Endothelial cell of umbilical vein (primary cell): ENCODE results near the gene DLL3. TPM values are rescaled to one million over a fixed set of nuclear protein-coding genes. Genes with fewer than 3 reads are reported as not detected.

ENCODE experiments used
- BruUV-seq: library from RNA; stranded (reverse); fragments of 400-500 nt; replicated peaks from 2 replicates; lab custom pipeline; 2021; lab: Mats Ljungman, UMichigan
- CTCF ChIA-PET: fragments of 300-600, 350-600 bp; sonication (Branson Sonifier 250); formaldehyde crosslinking; loops from one replicate; lab custom pipeline; 2021; ENCODE audit warnings: antibody characterized with exemption, inconsistent platforms; lab: Charles Lee
- POLR2A ChIA-PET: fragments of 300-600, 350-600 bp; sonication (Branson Sonifier 250); formaldehyde crosslinking; loops from one replicate; lab custom pipeline; 2021; ENCODE audit warnings: antibody characterized with exemption, inconsistent platforms; lab: Charles Lee
- DNase-seq: peaks from one replicate; pipeline ENCODE4 v3.0.0-alpha.2; 2011; ENCODE audit warnings: low read depth, low spot score
- FAIRE-seq: peaks from 2 replicates; lab custom pipeline; 2011; peaks lifted over from hg19 to GRCh38; lab: Jason Lieb, UNC
- H2AFZ ChIP-seq: 2 replicates; pipeline ENCODE4 v1.6.0; 2012; ENCODE audit warnings: low read depth, low read length, control low read depth, inconsistent platforms
- H3K27ac ChIP-seq: 2 replicates; pipeline ENCODE4 v1.5.1; 2011; ENCODE audit warnings: low read depth, mild to moderate bottlenecking, control low read depth, low read length, moderate library complexity; ENCODE audit not compliant: insufficient read depth
- H3K27me3 ChIP-seq, 2 experiments: 2 replicates each; pipeline versions ENCODE4 v1.6.0 to v1.6.1; 2011; ENCODE audit warnings: low read length in 2 of 2, mixed read lengths in 1 of 2; ENCODE audit not compliant: control insufficient read depth in 2 of 2, insufficient read depth in 2 of 2
- H3K36me3 ChIP-seq, 2 experiments: 2 replicates in 1 of 2; 3 replicates in 1 of 2; pipeline ENCODE4 v1.5.1; 2011; ENCODE audit warnings: low read length in 2 of 2, mild to moderate bottlenecking in 1 of 2, moderate library complexity in 1 of 2; ENCODE audit not compliant: control insufficient read depth in 2 of 2, insufficient read depth in 2 of 2; ENCODE audit errors: extremely low read depth in 1 of 2
- H3K4me1 ChIP-seq: 3 replicates; pipeline ENCODE4 v1.5.1; 2011; ENCODE audit warnings: mild to moderate bottlenecking, low read length; ENCODE audit not compliant: control insufficient read depth, insufficient read depth; ENCODE audit errors: extremely low read depth
- H3K4me2 ChIP-seq: 2 replicates; pipeline ENCODE4 v1.6.1; 2011; ENCODE audit warnings: low read length, control low read depth, mixed read lengths; ENCODE audit not compliant: insufficient read depth
- H3K4me3 ChIP-seq, 3 experiments: fragments of 200-600 bp in 1 of 3; sonication (generic), shearing (Covaris generic) in 1 of 3; replicated peaks in 1 of 3; 2 replicates each; pipeline ENCODE4 v1.5.1; 2011 to 2016; ENCODE audit warnings: control low read depth in 3 of 3, low read length in 3 of 3, mild to moderate bottlenecking in 2 of 3, inconsistent platforms in 1 of 3, low read depth in 1 of 3, moderate library complexity in 1 of 3; ENCODE audit not compliant: insufficient read depth in 1 of 3
- H3K79me2 ChIP-seq: 2 replicates; pipeline ENCODE4 v1.6.0; 2012; ENCODE audit warnings: low read length, inconsistent platforms; ENCODE audit not compliant: control insufficient read depth, insufficient read depth
- H3K9ac ChIP-seq: replicated peaks from 2 replicates; pipeline ENCODE3; 2011; ENCODE audit warnings: low read length, control low read depth; ENCODE audit not compliant: insufficient read depth; ENCODE audit errors: extremely low read depth
- H3K9me1 ChIP-seq: replicated peaks from 3 replicates; pipeline ENCODE4 v1.6.0; 2011; ENCODE audit warnings: mild to moderate bottlenecking, low read length; ENCODE audit not compliant: control insufficient read depth, insufficient read depth; ENCODE audit errors: extremely low read depth
- H3K9me3 ChIP-seq: replicated peaks from 2 replicates; pipeline ENCODE4 v1.5.1; 2012; ENCODE audit warnings: low read length, inconsistent platforms; ENCODE audit not compliant: control insufficient read depth, insufficient read depth
- H4K20me1 ChIP-seq: replicated peaks from 2 replicates; pipeline ENCODE3; 2011; ENCODE audit warnings: mild to moderate bottlenecking, low read length; ENCODE audit not compliant: control insufficient read depth, insufficient read depth; ENCODE audit errors: extremely low read depth
- CTCF ChIP-seq, 2 donors: IDR thresholded peaks; 1 replicate in 1 of 2; 2 replicates in 1 of 2; pipeline ENCODE4 v1.5.1; 2011; ENCODE audit warnings: low read length in 2 of 2, mild to moderate bottlenecking in 2 of 2, moderate library complexity in 2 of 2, control low read depth in 1 of 2, inconsistent platforms in 1 of 2, low read depth in 1 of 2; ENCODE audit not compliant: insufficient read depth in 1 of 2; ENCODE audit errors: extremely low read depth in 1 of 2
- EZH2 ChIP-seq: IDR thresholded peaks from 2 replicates; pipeline ENCODE4 v1.6.1; 2012; ENCODE audit warnings: borderline replicate concordance, low read depth, mild to moderate bottlenecking, moderate library complexity, low read length, inconsistent platforms; ENCODE audit not compliant: severe bottlenecking
- FOS ChIP-seq: IDR thresholded peaks from 2 replicates; pipeline ENCODE4 v1.6.1; 2011; ENCODE audit warnings: mild to moderate bottlenecking, low read length, moderate library complexity, borderline replicate concordance; ENCODE audit not compliant: insufficient read depth
- GATA2 ChIP-seq: IDR thresholded peaks from 2 replicates; pipeline ENCODE4 v1.7.0; 2011; ENCODE audit warnings: low read depth, mild to moderate bottlenecking, moderate library complexity, mixed read lengths, low read length; ENCODE audit not compliant: insufficient read length, insufficient read depth
- JUN ChIP-seq: IDR thresholded peaks from 2 replicates; pipeline ENCODE4 v1.6.1; 2011; ENCODE audit warnings: borderline replicate concordance, low read depth; ENCODE audit not compliant: insufficient read length, insufficient read depth
- MAX ChIP-seq: IDR thresholded peaks from 2 replicates; pipeline ENCODE4 v1.6.1; 2011; ENCODE audit not compliant: insufficient read depth, insufficient read length
- MYC ChIP-seq: IDR thresholded peaks from one replicate; pipeline ENCODE4 v1.6.1; 2011; ENCODE audit warnings: mild to moderate bottlenecking, low read depth, low read length
- POLR2A ChIP-seq: IDR thresholded peaks from 2 replicates; pipeline ENCODE4 v1.6.1; 2012; ENCODE audit warnings: low read depth, mild to moderate bottlenecking, control low read depth, low read length
- POLR2AphosphoS5 ChIP-seq: IDR thresholded peaks from 2 replicates; pipeline ENCODE4 v1.6.1; 2012; ENCODE audit warnings: low read depth, mild to moderate bottlenecking, control low read depth, low read length, moderate library complexity; ENCODE audit not compliant: insufficient read depth
- dilution Hi-C: fragments of 300-500 bp; cut with MboI; formaldehyde crosslinking; loops from one replicate; pipeline ENCODE4 v1.15.0; 2019; ENCODE audit warnings: low sequenced_read_pairs; ENCODE audit not compliant: extremely low pct_ligation_motif_present
- intact Hi-C: fragments of 100-400 bp; cut with micrococcal nuclease; formaldehyde crosslinking; loops from one replicate; pipeline ENCODE4 v1.10.0; 2022
- polyA plus RNA-seq, 4 experiments: library from polyadenylated mRNA; depleted of rRNA in 3 of 4; stranded (reverse) in 3 of 4; unstranded in 1 of 4; fragments of >200 nt; gene quantifications; 2 replicates each; pipeline versions ENCODE4 v1.2.1 to v1.2.3, GENCODE V29; 2011 to 2012; ENCODE audit warnings: missing spikeins in 1 of 4
- total RNA-seq: library from RNA; stranded (reverse); gene quantifications from 2 replicates; pipeline ENCODE4 v1.2.3, GENCODE V29; 2021

Gene DLL3
- total and polyA plus RNA-seq, 2 donors (not counting 3 experiments of a cell fraction or from before 2014, with no cell fraction given) = 0.40 to 0.73 TPM

- H3K4me1 ChIP-seq = no peaks in the 10 kb centered on the region
- intact Hi-C loops = no loop called here
- DNase-seq (no peak), FAIRE-seq (no peak)
- peaks cover 4 to 5% of the 10 kb centered on the region in 2 experiments for H3K27me3 ChIP-seq
- no TSS peak for BruUV-seq
- TF ChIP-seq GATA2 = no peak
- no peak for TF ChIP-seq FOS
- no peak for TF ChIP-seq JUN
- no peak for TF ChIP-seq CTCF (IDR thresholded peaks at IDR 0.05; ENCODE audit: extremely low read depth in 1 of 2, insufficient read depth in 1 of 2, low read depth in 1 of 2, low read length in 2 of 2)
- no peak for TF ChIP-seq MYC
- no peak for TF ChIP-seq EZH2
- TF ChIP-seq POLR2A = no peak
- TF ChIP-seq POLR2AphosphoS5 = no peak
- no peak for TF ChIP-seq MAX
- H3K4me2 ChIP-seq = no peak overlapping the region
- H2AFZ ChIP-seq = no peak overlapping the region
- H3K4me3 ChIP-seq = no peak overlapping the region
- no peak overlapping the region for H3K27ac ChIP-seq
- ChIA-PET POLR2A (no interaction called here), CTCF (interaction anchor here (2.2 kb wide), 1 partner anchor 118 kb away, joined by 17 read pairs; no protein-coding TSS in a partner anchor)
- dilution Hi-C loops = no loop called here
- no peak overlapping the region for H3K9ac ChIP-seq
- H3K36me3 ChIP-seq = no peaks in the 10 kb centered on the region
- H3K79me2 ChIP-seq = no peaks in the 10 kb centered on the region
- no peaks in the 10 kb centered on the region for H3K9me3 ChIP-seq
- no peaks in the 10 kb centered on the region for H4K20me1 ChIP-seq
- H3K9me1 ChIP-seq = no peaks in the 10 kb centered on the region
Observed at GRCh38 chr19:39554701-39555311, 56.1 kb downstream of the DLL3 start.
